Measurements from ENCODE around the gene ANKMY2.
A peak's percentile ranks its signal among the peaks of the same experiment; 100 is the strongest.

The ANKMY2 gene

DNA sequence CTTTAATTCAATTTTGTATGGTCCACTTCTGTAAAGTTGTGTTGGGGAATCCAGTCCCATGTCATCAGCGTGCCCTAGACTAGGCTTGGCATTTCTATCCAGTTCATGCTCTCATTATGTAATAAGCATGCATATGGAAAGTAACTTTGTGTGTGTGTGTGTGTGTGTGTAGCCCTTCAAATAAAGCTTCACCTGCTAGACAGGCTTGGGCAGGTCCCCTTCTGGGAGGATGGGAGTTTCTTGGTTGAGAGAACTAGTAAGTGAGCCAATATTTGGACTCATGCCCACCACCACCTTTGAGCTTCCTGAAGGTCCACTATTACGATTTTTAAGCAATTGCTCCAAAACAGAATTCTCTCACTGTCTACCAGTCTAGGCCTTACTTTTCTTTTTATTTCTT, 7.3 kb upstream of the ANKMY2 start:
- Histone ChIP-seq H3K4me3 (ENCODE audit: low read length) (no peak overlapping the region), H3K9ac (ENCODE audit: low read length) (no peak overlapping the region), H3K36me3 (ENCODE audit: control insufficient read depth, insufficient read depth, low read length) (no peaks in the 10 kb centered on the region), H3K4me1 (ENCODE audit: control insufficient read depth, insufficient read depth, low read length) (peaks cover 2% of the 10 kb centered on the region), H3K27me3 (ENCODE audit: control insufficient read depth, insufficient read depth, low read length) (no peaks in the 10 kb centered on the region), H3K27ac (ENCODE audit: low read depth, low read length) (no peak overlapping the region)

DNA sequence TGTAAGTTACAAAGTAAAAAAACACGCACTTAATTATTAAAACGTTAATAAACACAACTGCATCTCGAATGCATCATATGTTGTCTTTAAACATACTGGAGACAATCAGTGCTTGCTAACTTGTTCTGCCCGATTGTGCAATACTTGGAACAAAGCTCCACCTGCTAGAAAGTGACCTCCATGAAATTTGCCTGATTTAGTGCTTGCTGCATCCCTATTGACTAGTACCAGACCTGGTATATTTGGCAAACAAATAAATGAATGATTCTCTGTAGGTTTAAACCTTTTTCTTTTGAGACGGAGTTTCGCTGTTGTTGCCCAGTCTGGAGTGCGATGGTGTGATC, 6.7 kb upstream of the ANKMY2 start:
- Histone ChIP-seq H3K4me1 (ENCODE audit: control insufficient read depth, insufficient read depth, low read length) (peaks cover 2% of the 10 kb centered on the region), H3K27ac (ENCODE audit: low read depth, low read length) (no peak overlapping the region)

DNA sequence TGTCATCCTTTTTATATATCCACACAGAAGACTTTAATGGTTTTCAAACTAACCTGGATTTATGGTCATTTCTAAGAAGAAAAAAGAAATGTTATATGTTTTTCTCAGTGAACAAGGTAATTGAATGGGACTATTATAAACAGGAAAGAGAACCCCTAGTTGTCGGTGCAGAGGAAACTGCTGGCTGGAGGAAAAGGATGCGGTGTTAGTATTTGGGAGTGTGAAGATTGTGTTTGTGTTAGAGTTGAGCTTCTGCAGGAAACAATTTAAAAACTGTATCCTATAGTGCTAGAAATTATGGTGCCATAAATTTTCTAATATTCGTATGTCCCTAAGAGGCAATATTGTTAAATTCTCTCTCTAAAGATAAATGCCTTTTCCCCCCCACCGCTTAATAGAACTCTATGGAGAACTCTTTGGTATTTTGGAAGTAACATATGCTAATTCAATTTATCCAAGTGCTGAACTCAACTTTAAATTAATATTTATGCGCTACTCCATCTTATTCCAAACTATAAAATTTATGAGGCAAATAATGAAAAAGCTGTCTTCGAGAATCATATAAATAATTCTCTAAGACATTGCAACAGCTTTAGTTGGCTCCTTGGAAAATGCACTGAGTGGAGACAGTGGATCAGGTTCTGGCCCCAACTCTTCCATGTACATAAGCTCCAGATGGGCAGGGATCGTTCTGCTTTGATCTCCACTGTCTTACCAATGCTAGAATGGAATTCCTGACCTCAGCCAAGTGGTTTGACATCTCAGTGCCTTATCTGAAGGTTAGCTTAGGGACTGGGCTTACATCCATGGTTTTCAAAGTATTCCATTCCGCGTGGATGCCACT, 6.1 kb upstream of the ANKMY2 start:
- Histone ChIP-seq H3K9ac (ENCODE audit: low read length) (no peak overlapping the region), H3K27me3 (ENCODE audit: control insufficient read depth, insufficient read depth, low read length) (no peaks in the 10 kb centered on the region), H3K4me1 (ENCODE audit: control insufficient read depth, insufficient read depth, low read length) (peaks cover 2% of the 10 kb centered on the region), H3K27ac (ENCODE audit: low read depth, low read length) (no peak overlapping the region), H3K36me3 (ENCODE audit: control insufficient read depth, insufficient read depth, low read length) (no peaks in the 10 kb centered on the region), H3K4me3 (ENCODE audit: low read length) (no peak overlapping the region)

More for the DNA sequence above, 6.7 kb upstream of the ANKMY2 start:
- Histone ChIP-seq H3K4me3 (ENCODE audit: low read length) (no peak overlapping the region), H3K9ac (ENCODE audit: low read length) (no peak overlapping the region), H3K27me3 (ENCODE audit: control insufficient read depth, insufficient read depth, low read length) (no peaks in the 10 kb centered on the region), H3K36me3 (ENCODE audit: control insufficient read depth, insufficient read depth, low read length) (no peaks in the 10 kb centered on the region)

DNA sequence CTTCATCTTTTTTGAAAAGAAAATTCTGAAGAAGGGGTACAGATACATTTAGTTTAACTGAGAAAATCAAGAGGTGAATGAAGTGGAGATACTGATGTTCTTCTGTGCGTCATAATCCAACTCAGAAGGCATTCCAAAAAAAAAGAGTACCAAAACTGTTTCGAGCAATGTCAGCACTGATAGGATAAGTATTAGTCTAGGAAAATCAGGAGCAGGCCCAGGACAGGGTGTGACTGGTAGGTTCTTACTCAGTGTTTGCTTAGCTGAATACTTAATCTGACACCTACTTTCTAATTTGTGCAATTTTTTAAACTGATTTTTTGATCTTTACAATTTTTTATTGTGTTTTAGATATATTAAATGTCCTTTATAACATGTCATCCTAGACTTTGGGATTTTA, 4.7 kb upstream of the ANKMY2 start:
- Histone ChIP-seq H3K27me3 (ENCODE audit: control insufficient read depth, insufficient read depth, low read length) (no peaks in the 10 kb centered on the region), H3K36me3 (ENCODE audit: control insufficient read depth, insufficient read depth, low read length) (no peaks in the 10 kb centered on the region), H3K4me3 (ENCODE audit: low read length) (no peak overlapping the region), H3K27ac (ENCODE audit: low read depth, low read length) (no peak overlapping the region), H3K4me1 (ENCODE audit: control insufficient read depth, insufficient read depth, low read length) (peaks cover 2% of the 10 kb centered on the region), H3K9ac (ENCODE audit: low read length) (no peak overlapping the region)

DNA sequence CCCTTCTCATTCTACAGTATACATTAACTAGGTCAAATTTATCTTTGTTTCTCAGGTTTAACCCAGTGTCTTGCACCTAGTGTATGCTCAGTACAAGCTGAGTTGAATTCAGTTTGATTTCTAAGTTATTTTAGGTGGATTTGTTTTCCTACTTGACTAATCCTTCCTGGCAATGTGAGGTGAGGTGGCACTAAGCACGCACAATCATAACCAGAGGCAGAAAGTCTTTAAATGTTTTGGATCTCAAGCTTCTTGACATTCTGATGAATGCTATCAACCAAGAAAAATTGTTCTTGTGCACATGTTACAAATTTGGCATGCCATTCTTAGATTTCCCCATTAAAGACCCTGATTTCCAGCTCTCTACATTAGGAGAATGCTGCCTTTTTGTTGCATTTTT, 3.6 kb upstream of the ANKMY2 start:
- Histone ChIP-seq H3K27me3 (ENCODE audit: control insufficient read depth, insufficient read depth, low read length) (no peaks in the 10 kb centered on the region), H3K27ac (ENCODE audit: low read depth, low read length) (no peak overlapping the region), H3K4me3 (ENCODE audit: low read length) (no peak overlapping the region), H3K9ac (ENCODE audit: low read length) (no peak overlapping the region), H3K4me1 (ENCODE audit: control insufficient read depth, insufficient read depth, low read length) (peaks cover 3% of the 10 kb centered on the region), H3K36me3 (ENCODE audit: control insufficient read depth, insufficient read depth, low read length) (no peaks in the 10 kb centered on the region)

DNA sequence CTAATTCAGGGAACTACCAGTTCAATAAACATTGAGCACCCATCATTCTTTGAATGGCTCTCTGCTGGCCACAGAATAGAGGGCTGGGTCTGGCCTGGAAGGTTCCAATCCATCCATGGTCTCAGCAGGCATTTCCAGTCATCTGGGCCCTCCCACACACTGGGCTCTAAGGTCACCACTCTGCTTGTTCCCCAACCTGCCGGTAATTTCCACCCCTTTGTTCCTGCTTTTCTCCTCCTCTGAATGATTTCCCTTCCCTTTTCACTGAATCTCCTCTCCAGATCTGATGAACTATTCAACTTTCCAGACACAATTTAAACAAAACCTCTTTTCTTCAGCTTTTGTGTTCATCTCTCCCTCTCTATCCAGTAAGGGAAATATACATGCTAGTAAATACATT, 3.0 kb upstream of the ANKMY2 start:
- H3K4me1 ChIP-seq (ENCODE audit: control insufficient read depth, insufficient read depth, low read length) = peaks cover 7% of the 10 kb centered on the region

DNA sequence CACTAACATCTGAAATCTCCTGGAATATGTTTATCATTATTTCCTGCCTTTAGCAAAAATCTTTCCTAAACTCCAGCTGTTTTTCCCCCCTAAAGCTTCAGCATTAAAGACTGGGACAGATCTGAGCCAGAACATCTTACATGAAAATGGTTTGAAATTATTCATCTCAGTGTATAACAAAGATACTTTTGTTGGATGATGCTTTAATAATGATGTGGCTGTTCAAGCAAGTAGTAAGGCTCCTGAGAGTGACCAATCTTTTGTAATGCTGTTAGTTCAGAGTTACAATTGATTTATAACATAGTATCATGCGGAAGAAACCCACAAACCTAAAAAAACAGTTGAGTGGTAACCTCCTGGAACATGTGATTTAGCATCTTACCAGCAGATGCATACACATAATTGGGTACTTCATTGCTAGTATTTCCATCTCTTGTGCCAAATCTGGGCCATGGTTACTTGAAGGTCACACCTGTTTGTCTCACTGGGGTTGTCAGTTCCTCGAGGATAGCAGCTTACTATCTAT, 1.9 kb upstream of the ANKMY2 start:
- H3K4me3 ChIP-seq (ENCODE audit: low read length) = peak overlapping the region; percentile 75
- H3K27ac ChIP-seq (ENCODE audit: low read depth, low read length) = no peak overlapping the region
- H3K27me3 ChIP-seq (ENCODE audit: control insufficient read depth, insufficient read depth, low read length) = no peaks in the 10 kb centered on the region
- H3K9ac ChIP-seq (ENCODE audit: low read length) = no peak overlapping the region
- peaks cover 7% of the 10 kb centered on the region for H3K4me1 ChIP-seq (ENCODE audit: control insufficient read depth, insufficient read depth, low read length)
- no peaks in the 10 kb centered on the region for H3K36me3 ChIP-seq (ENCODE audit: control insufficient read depth, insufficient read depth, low read length)

More for the DNA sequence above, 3.0 kb upstream of the ANKMY2 start:
- Histone ChIP-seq H3K9ac (ENCODE audit: low read length) (no peak overlapping the region), H3K36me3 (ENCODE audit: control insufficient read depth, insufficient read depth, low read length) (no peaks in the 10 kb centered on the region), H3K27me3 (ENCODE audit: control insufficient read depth, insufficient read depth, low read length) (no peaks in the 10 kb centered on the region), H3K4me3 (ENCODE audit: low read length) (no peak overlapping the region), H3K27ac (ENCODE audit: low read depth, low read length) (no peak overlapping the region)

DNA sequence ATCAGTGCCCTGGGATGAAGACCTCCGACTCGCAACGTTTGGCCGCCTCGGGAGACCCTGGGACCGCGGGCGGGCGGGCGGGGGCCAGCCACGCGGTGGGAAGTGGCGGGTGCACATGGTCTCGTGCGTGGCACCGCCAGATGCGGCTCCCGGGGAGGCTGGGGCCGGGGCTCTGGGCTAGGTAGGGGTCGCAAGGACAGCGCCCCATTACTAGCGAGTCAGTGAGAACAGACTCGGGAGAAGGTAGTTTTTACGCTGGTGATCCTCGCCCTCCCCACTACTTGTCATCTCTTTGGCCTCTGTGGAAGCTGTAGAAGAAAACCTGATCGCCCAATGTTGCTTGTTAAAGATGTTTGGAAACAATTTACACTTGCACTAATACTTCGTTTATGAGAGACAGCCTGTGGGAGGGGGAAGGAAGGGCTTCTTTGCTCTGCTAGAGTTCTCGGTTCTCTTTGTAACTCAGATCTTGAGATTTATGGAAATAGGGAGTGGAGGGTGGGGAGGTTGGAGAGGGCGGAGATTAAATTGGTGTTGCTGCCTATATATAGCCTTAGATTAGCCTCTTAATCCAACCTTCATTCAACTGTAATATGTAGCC, 1.0 kb upstream of the ANKMY2 start:
- Histone ChIP-seq H3K36me3 (ENCODE audit: control insufficient read depth, insufficient read depth, low read length) (no peaks in the 10 kb centered on the region), H3K4me1 (ENCODE audit: control insufficient read depth, insufficient read depth, low read length) (peaks cover 5% of the 10 kb centered on the region), H3K27me3 (ENCODE audit: control insufficient read depth, insufficient read depth, low read length) (no peaks in the 10 kb centered on the region), H3K9ac (ENCODE audit: low read length) (peak overlapping the region; percentile 35), H3K27ac (ENCODE audit: low read depth, low read length) (peak overlapping the region; percentile 28), H3K4me3 (ENCODE audit: low read length) (peak overlapping the region; percentile 75)

DNA sequence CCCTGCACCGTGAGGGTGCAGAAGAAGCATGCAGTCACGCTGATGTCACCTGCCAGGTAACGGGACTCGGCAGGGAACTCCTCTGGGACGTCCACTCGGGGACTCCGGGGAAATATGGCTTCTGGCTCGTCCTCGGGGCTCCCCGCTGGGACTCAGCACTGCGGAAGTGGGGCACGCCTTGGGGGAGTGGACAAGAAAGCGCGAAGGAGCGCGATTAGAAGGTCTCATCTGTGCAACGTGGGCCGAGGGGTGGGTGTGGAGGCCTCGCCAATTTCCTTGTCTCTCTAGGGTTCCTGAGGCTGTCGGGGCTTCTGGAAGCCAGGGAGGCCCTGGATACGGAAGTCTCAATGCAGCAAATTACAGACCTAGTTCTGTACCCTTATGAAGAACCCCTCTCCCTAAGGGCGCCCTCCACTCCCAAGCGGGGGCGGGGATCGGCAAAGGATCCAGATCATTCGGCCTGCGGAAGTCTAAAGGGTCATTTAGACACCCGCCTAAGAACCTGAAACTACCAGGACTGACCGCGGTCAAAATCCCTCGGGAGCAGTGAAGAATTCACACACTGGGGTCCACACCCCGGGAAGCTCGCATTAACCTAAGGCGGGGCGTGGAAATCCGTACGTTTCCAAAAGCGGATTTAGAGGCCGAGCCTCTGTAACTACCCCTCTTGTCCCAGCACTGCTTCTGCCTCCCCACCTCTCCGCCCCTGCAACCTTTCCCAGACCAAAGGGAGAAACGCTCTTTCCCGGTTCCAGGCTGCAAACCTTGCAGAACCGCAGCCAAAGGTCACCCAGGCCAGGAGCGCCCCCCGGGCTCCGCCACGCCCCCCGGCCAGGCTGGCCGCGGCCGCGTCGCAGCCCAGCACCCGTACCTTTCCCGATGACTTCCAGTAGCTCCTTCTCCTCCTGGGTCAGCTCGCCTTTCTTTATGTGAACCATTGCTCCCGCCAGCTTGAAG, 640 bp downstream of the ANKMY2 start:
- peak overlapping the region; percentile 67 for H3K9ac ChIP-seq (ENCODE audit: low read length)
- H3K4me1 ChIP-seq (ENCODE audit: control insufficient read depth, insufficient read depth, low read length) = peaks cover 5% of the 10 kb centered on the region
- peak overlapping the region; percentile 94 for H3K27ac ChIP-seq (ENCODE audit: low read depth, low read length)
- H3K36me3 ChIP-seq (ENCODE audit: control insufficient read depth, insufficient read depth, low read length) = no peaks in the 10 kb centered on the region
- H3K4me3 ChIP-seq (ENCODE audit: low read length) = peak overlapping the region; percentile 98
- no peaks in the 10 kb centered on the region for H3K27me3 ChIP-seq (ENCODE audit: control insufficient read depth, insufficient read depth, low read length)

DNA sequence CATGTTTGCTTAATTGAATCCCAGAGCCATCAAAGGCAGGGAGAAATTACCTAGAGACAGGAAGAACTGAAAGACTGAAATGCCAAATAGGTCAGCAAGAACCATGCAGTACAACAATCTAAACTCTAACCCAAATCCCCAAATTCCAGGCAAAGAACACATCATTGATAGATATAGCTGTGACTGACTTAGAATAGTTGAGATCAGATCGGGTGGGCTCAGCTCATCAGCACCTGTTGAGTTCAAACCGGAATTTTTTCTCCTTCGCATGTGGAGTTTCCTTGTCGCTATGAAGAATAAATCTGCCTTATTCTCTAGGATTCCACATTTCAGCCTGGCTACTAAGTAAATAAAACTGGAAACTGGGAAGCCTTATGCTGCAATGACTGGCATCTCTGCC, 1.4 kb downstream of the ANKMY2 start:
- Histone ChIP-seq H3K27me3 (ENCODE audit: control insufficient read depth, insufficient read depth, low read length) (no peaks in the 10 kb centered on the region), H3K27ac (ENCODE audit: low read depth, low read length) (no peak overlapping the region), H3K9ac (ENCODE audit: low read length) (no peak overlapping the region), H3K4me3 (ENCODE audit: low read length) (peak overlapping the region; percentile 98), H3K36me3 (ENCODE audit: control insufficient read depth, insufficient read depth, low read length) (no peaks in the 10 kb centered on the region), H3K4me1 (ENCODE audit: control insufficient read depth, insufficient read depth, low read length) (peaks cover 5% of the 10 kb centered on the region)

DNA sequence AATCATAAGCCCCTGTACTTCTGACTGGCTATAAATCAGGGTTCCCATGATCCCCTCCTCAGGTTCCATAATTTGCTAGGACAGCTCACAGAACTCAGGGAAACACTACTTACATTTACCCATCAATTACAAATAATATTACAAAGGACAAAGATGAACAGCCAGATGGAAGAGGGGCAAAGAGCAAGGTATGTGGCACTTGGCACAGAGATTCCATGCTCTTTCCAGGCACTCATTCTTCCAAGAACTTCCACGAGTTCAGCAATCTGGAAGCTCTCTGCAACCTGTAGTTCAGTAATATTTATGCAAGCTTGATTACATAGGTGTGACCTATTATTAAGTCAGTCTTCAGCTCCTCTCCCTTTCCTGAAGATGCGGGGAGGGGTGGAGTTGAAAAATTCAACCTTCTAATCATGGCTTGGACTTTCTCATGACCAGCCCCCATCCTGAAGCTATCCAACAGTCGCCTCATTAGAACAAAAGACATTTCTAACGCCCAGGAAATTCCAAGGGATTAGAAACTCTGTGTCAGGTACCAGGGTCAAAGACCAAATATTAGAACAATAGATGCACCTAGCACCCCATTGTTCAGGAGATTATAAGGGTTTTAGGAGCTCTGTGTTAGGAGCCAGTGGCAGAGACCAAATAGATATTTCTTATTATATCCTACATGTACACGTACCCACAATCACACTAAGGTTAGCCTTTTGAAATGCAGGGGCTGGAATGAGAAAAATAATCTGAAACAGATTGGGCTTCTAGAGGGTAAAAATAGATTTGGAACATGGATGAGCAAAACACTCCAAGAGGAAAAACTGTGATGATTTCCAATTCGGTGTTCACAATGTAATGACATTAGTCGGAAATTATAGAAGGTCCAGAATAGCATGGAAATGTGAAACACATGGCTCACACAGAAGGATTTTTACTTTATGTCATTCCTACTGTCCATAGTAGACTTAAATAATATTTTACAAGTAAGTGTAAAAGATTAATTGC, 7.0 kb downstream of the ANKMY2 start:
- H3K4me1 ChIP-seq (ENCODE audit: control insufficient read depth, insufficient read depth, low read length) = peaks cover 9% of the 10 kb centered on the region

More for the DNA sequence above, 7.0 kb downstream of the ANKMY2 start:
- H3K4me3 ChIP-seq (ENCODE audit: low read length) = no peak overlapping the region
- H3K27me3 ChIP-seq (ENCODE audit: control insufficient read depth, insufficient read depth, low read length) = no peaks in the 10 kb centered on the region
- H3K9ac ChIP-seq (ENCODE audit: low read length) = no peak overlapping the region
- no peak overlapping the region for H3K27ac ChIP-seq (ENCODE audit: low read depth, low read length)
- no peaks in the 10 kb centered on the region for H3K36me3 ChIP-seq (ENCODE audit: control insufficient read depth, insufficient read depth, low read length)

Data from rectal smooth muscle tissue (tissue), 1 donor.